Sigmoid colon (tissue), 7 donors: ENCODE results near the gene PWP1. TPM values are rescaled to one million over a fixed set of nuclear protein-coding genes. Genes with fewer than 3 reads are reported as not detected.

ENCODE experiments used
- DNase-seq: peaks from one replicate; pipeline ENCODE4 v3.0.0-alpha.2; 2019
- H3K27ac ChIP-seq, 4 donors: fragments of 200-600 bp; sonication (generic); one replicate each; pipeline ENCODE4 v1.5.1; 2016 to 2019; ENCODE audit warnings: mild to moderate bottlenecking in 1 of 4
- H3K27me3 ChIP-seq, 3 donors: fragments of 200-600 bp; sonication (generic); one replicate each; pipeline ENCODE4 v1.5.1; 2019; ENCODE audit warnings: mild to moderate bottlenecking in 1 of 3
- H3K36me3 ChIP-seq, 4 donors: fragments of 200-600 bp; sonication (generic); one replicate each; pipeline ENCODE4 v1.5.1; 2016 to 2019
- H3K4me1 ChIP-seq, 4 donors: fragments of 200-600 bp; sonication (generic); one replicate each; pipeline ENCODE4 v1.5.1; 2017 to 2019
- H3K4me3 ChIP-seq, 4 donors: fragments of 200-600 bp; sonication (generic); one replicate each; pipeline ENCODE4 v1.5.1; 2017 to 2019; ENCODE audit warnings: mild to moderate bottlenecking in 2 of 4, moderate library complexity in 1 of 4
- H3K9me3 ChIP-seq, 4 donors: fragments of 200-600 bp in 3 of 4; sonication (generic) in 3 of 4; one replicate each; pipeline versions ENCODE4 v1.5.1 to v1.6.1; 2013 to 2019
- EP300 ChIP-seq, 4 donors: sonication (generic); formaldehyde crosslinking; IDR thresholded peaks; one replicate each; pipeline ENCODE4 v1.6.1; 2017; ENCODE audit warnings: antibody characterized with exemption in 4 of 4
- POLR2A ChIP-seq, 2 donors: fragments of 450-650 bp; IDR thresholded peaks; one replicate each; pipeline ENCODE4 v1.6.1; 2016; ENCODE audit warnings: antibody characterized with exemption in 2 of 2, mild to moderate bottlenecking in 2 of 2, moderate library complexity in 2 of 2
- POLR2AphosphoS5 ChIP-seq, 4 donors: sonication (generic); formaldehyde crosslinking; IDR thresholded peaks; one replicate each; pipeline ENCODE4 v1.6.1; 2017; ENCODE audit warnings: antibody characterized with exemption in 4 of 4
- WGBS, 2 donors: extraction: QIAGEN DNeasy Blood & Tissue Kit; methylation state at CpG; one replicate each; pipeline ENCODE4 v1.1.7; 2013; 5-methylcytosine and 5-hydroxymethylcytosine counted together
- intact Hi-C: fragments of 100-400 bp; cut with DNase I; formaldehyde crosslinking; loops from one replicate; pipeline ENCODE4 v1.15.1; 2023
- polyA plus RNA-seq, 3 donors: library from polyadenylated mRNA; stranded (reverse); fragments of 200-250 nt; gene quantifications; one replicate each; pipeline ENCODE4 v1.2.3, GENCODE V29; 2013
- total RNA-seq, 4 donors: library from RNA; depleted of rRNA; stranded (reverse); fragments of >200 nt; gene quantifications; one replicate each; pipeline ENCODE4 v1.1.0, GENCODE V29; 2016
- TF ChIP-seq, protein P1 (sequence below), 4 experiments: fragments of 450-650 bp in 3 of 4; fragments of 200-600 bp in 1 of 4; IDR thresholded peaks; one replicate each; pipeline ENCODE4 v1.5.1; 2016 to 2019; ENCODE audit warnings: antibody characterized with exemption in 4 of 4, mild to moderate bottlenecking in 3 of 4, moderate library complexity in 2 of 4
- donor health status: healthy with polysubstance abuse.
- donor health status: Bipolar disorder and iron deficiency.
- donor health status: healthy.

PWP1 gene
- total and polyA plus RNA-seq, 7 donors: 15.3 to 98.3 (median 49.9) TPM

DNA sequence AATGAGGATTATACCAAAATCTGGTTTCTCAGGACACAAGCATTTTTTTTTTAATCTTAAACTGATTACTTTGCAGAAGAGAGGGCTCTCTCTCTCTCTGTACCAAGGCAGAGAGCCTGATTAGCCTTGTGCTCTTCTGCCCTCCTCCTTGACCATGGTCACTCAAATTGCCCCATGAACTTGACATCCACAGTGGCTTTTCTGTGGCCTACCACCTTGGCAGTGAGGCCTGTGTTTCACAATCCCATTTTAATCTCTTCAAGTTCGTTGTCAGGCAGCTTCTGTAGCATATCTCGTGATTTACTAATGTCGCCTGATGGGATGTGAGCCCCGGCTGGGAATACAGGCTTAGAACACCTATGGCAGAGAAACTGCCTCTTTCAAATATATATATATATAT is 30.7 kb upstream of the PWP1 start:
- 21 to 69% methylated on average over 4 of the region's 4 CpGs for WGBS, 2 donors
- no peak overlapping the region for H3K4me3 ChIP-seq
- no peaks in the 10 kb centered on the region for H3K9me3 ChIP-seq
- H3K4me1 ChIP-seq: no peaks in the 10 kb centered on the region
- DNase-seq: no peak
- intact Hi-C loops: no loop called here
- H3K36me3 ChIP-seq: no peaks in the 10 kb centered on the region
- TF ChIP-seq, protein P1, sequence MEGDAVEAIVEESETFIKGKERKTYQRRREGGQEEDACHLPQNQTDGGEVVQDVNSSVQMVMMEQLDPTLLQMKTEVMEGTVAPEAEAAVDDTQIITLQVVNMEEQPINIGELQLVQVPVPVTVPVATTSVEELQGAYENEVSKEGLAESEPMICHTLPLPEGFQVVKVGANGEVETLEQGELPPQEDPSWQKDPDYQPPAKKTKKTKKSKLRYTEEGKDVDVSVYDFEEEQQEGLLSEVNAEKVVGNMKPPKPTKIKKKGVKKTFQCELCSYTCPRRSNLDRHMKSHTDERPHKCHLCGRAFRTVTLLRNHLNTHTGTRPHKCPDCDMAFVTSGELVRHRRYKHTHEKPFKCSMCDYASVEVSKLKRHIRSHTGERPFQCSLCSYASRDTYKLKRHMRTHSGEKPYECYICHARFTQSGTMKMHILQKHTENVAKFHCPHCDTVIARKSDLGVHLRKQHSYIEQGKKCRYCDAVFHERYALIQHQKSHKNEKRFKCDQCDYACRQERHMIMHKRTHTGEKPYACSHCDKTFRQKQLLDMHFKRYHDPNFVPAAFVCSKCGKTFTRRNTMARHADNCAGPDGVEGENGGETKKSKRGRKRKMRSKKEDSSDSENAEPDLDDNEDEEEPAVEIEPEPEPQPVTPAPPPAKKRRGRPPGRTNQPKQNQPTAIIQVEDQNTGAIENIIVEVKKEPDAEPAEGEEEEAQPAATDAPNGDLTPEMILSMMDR (IDR thresholded peaks at IDR 0.05): no peak
- TF ChIP-seq POLR2A (IDR thresholded peaks at IDR 0.05): no peak
- TF ChIP-seq POLR2AphosphoS5 (IDR thresholded peaks at IDR 0.05): no peak
- TF ChIP-seq EP300 (IDR thresholded peaks at IDR 0.05): no peak
- H3K27me3 ChIP-seq: no peaks in the 10 kb centered on the region
- H3K27ac ChIP-seq: no peak overlapping the region

DNA sequence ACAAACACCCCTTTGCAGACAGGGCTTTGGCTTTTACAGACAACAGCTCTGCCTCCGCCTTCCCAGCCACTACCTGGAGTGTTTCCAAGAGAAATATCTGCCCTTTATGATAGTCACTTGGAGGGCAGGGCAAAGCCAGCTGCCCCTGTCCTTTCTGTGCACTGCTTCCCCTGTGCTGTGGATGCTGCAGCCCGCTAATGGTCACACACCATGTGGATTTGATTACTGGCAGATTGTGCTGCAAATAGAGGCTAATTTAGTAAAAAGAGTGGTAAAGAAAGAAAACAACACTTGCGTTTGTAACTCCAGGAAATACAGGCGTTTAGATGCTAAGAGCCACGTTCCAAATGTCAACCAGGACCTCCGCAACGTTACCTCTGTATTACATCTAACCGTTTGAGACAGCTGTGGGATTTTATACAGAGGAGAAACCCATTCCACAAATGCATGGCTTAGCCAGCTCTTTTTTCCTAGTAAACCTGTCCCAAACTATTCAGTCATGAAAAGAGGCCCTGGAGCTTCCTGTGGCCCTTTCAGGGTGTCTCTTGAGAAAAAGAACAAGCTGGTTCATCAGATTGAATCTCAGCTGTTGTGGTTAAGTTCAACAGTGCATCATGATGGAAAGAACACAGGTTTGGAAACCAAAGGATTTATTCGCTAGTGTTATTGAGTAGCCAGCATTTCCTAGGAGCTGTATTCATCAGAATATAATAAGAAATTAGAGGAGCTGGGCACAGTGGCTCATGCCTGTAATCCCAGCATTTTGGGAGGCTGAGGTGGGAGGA is 30.1 kb upstream of the PWP1 start:
- DNase-seq: no peak
- WGBS, 2 donors: 34 to 68% methylated on average over 9 of the region's 9 CpGs

DNA sequence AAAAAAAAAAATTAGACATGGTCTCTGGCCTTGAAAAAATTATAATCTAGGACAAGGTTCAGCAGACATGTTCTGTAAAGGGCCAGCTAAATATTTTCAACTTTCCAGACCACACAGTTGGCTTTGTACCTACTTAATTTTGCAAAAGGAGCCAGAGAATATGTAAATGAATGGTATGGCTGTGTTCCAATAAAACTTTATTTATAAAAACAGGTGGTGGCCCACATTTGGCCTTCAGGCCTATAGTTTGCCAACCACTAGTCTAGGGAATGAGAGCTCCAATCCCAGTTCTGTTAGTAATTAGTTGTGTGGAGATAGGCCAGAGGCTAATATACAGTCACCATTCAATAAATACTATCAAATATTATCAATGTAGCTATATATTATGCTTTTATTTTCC is 29.3 kb upstream of the PWP1 start:
- no peak for DNase-seq
- Histone ChIP-seq H3K27ac (no peak overlapping the region), H3K9me3 (no peaks in the 10 kb centered on the region), H3K36me3 (no peaks in the 10 kb centered on the region), H3K4me3 (no peak overlapping the region), H3K27me3 (no peaks in the 10 kb centered on the region), H3K4me1 (no peaks in the 10 kb centered on the region)
- intact Hi-C loops: no loop called here
- TF ChIP-seq POLR2A (IDR thresholded peaks at IDR 0.05) (no peak), POLR2AphosphoS5 (IDR thresholded peaks at IDR 0.05) (no peak), EP300 (IDR thresholded peaks at IDR 0.05) (no peak)
- TF ChIP-seq, protein P1 (IDR thresholded peaks at IDR 0.05): no peak

More for the DNA sequence above, 30.1 kb upstream of the PWP1 start:
- intact Hi-C loops: no loop called here
- H3K4me3 ChIP-seq: no peak overlapping the region
- no peaks in the 10 kb centered on the region for H3K27me3 ChIP-seq
- no peak overlapping the region for H3K27ac ChIP-seq
- no peak for TF ChIP-seq POLR2AphosphoS5 (IDR thresholded peaks at IDR 0.05)
- TF ChIP-seq POLR2A (IDR thresholded peaks at IDR 0.05): no peak
- TF ChIP-seq, protein P1 (IDR thresholded peaks at IDR 0.05): no peak
- TF ChIP-seq EP300 (IDR thresholded peaks at IDR 0.05): no peak
- H3K9me3 ChIP-seq: no peaks in the 10 kb centered on the region
- no peaks in the 10 kb centered on the region for H3K4me1 ChIP-seq
- H3K36me3 ChIP-seq: no peaks in the 10 kb centered on the region

DNA sequence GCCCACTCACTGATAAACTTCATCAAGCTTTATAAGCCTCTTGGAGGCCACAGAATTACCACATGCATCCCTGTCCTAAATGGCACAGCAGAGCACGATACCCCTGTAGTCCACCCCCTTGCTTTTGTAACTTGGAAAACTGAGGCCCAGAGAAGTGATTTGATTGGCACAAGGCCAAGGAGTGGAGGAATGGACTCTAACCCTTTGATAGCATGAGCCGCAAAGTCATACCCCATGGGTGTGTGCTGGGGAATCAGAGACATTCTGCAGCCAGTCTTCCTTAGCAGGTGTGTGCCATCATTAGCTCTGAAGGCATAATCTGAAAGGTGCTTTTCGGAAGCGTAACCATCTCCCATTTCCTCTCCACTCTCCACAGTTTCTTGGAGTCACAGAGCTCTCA is 28.5 kb upstream of the PWP1 start:
- H3K36me3 ChIP-seq: no peaks in the 10 kb centered on the region
- H3K4me1 ChIP-seq: no peaks in the 10 kb centered on the region
- no peaks in the 10 kb centered on the region for H3K9me3 ChIP-seq
- no peak for DNase-seq
- H3K27me3 ChIP-seq: no peaks in the 10 kb centered on the region
- H3K27ac ChIP-seq: no peak overlapping the region
- 28 to 79% methylated on average over 4 of the region's 4 CpGs for WGBS, 2 donors
- TF ChIP-seq POLR2A (IDR thresholded peaks at IDR 0.05) (no peak), EP300 (IDR thresholded peaks at IDR 0.05) (no peak), POLR2AphosphoS5 (IDR thresholded peaks at IDR 0.05) (no peak)
- TF ChIP-seq, protein P1 (IDR thresholded peaks at IDR 0.05): no peak
- intact Hi-C loops: no loop called here
- no peak overlapping the region for H3K4me3 ChIP-seq

DNA sequence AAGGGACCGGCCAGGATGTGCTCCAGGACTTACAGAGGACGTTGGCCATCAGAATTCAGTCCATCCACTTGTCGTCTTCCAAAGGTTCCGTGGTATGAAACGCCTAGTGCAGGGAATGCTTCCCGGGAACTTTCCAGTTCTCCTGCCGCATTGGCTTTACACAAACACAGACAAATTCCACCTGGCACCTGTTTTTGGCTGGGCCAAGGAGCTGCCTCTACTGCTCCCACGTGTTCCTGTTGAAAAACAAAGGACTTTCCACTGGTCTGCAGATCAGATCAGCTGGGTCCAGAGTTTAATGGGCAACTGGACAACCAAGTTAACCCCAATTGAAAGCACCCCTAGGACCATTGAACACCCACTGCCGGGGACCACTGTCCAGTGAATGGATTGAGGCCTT is 28.0 kb upstream of the PWP1 start:
- no peaks in the 10 kb centered on the region for H3K4me1 ChIP-seq
- no peak overlapping the region for H3K4me3 ChIP-seq
- TF ChIP-seq POLR2AphosphoS5 (IDR thresholded peaks at IDR 0.05): no peak
- TF ChIP-seq, protein P1 (IDR thresholded peaks at IDR 0.05): no peak
- no peak for TF ChIP-seq EP300 (IDR thresholded peaks at IDR 0.05)
- TF ChIP-seq POLR2A (IDR thresholded peaks at IDR 0.05): no peak
- no peak for DNase-seq
- WGBS, 2 donors: 65 to 90% methylated on average over 9 of the region's 9 CpGs
- H3K27ac ChIP-seq: no peak overlapping the region
- no peaks in the 10 kb centered on the region for H3K27me3 ChIP-seq
- intact Hi-C loops: no loop called here
- H3K36me3 ChIP-seq: no peaks in the 10 kb centered on the region
- H3K9me3 ChIP-seq: no peaks in the 10 kb centered on the region
